Measurements from ENCODE around the gene PTPRN2. TPM values are rescaled to one million over a fixed set of nuclear protein-coding genes. Genes with fewer than 3 reads are reported as not detected.

The PTPRN2 gene
- polyA plus RNA-seq, 4 donors: 7.3 to 11.4 (median 8.0) TPM

- DNase-seq (ENCODE audit: low read depth in 4 of 4, low spot score in 2 of 4): no peak
Observed at GRCh38 chr7:157757776-157758467, 829.7 kb downstream of the PTPRN2 start.

GRCh38 chr7:157757211-157757610, 830.4 kb downstream of the PTPRN2 start:
- no peak for DNase-seq (ENCODE audit: low read depth in 4 of 4, low spot score in 2 of 4)

- DNase-seq (ENCODE audit: low read depth in 4 of 4, low spot score in 2 of 4): no peak
Observed at GRCh38 chr7:157755741-157756140, 831.9 kb downstream of the PTPRN2 start.

- no peak for DNase-seq (ENCODE audit: low read depth in 4 of 4, low spot score in 2 of 4)
Observed at GRCh38 chr7:157754416-157754790, 833.2 kb downstream of the PTPRN2 start.

GRCh38 chr7:157753713-157754415, 833.8 kb downstream of the PTPRN2 start:
- no peak for DNase-seq (ENCODE audit: low read depth in 4 of 4, low spot score in 2 of 4)

GRCh38 chr7:157752832-157753291, 834.8 kb downstream of the PTPRN2 start:
- DNase-seq (ENCODE audit: low read depth in 4 of 4, low spot score in 2 of 4): no peak

GRCh38 chr7:157751951-157752673, 835.5 kb downstream of the PTPRN2 start:
- DNase-seq (ENCODE audit: low read depth in 4 of 4, low spot score in 2 of 4): no peak

GRCh38 chr7:157751406-157751805, 836.2 kb downstream of the PTPRN2 start:
- DNase-seq (ENCODE audit: low read depth in 4 of 4, low spot score in 2 of 4): no peak

- no peak for DNase-seq (ENCODE audit: low read depth in 4 of 4, low spot score in 2 of 4)
Observed at GRCh38 chr7:157750291-157750690, 837.3 kb downstream of the PTPRN2 start.

- DNase-seq (ENCODE audit: low read depth in 4 of 4, low spot score in 2 of 4): no peak
Observed at GRCh38 chr7:157745721-157746709, 841.6 kb downstream of the PTPRN2 start.

- no peak for DNase-seq (ENCODE audit: low read depth in 4 of 4, low spot score in 2 of 4)
Observed at GRCh38 chr7:157744786-157745601, 842.6 kb downstream of the PTPRN2 start.

- DNase-seq (ENCODE audit: low read depth in 4 of 4, low spot score in 2 of 4): no peak
Observed at GRCh38 chr7:157743781-157744525, 843.7 kb downstream of the PTPRN2 start.

- DNase-seq (ENCODE audit: low read depth in 4 of 4, low spot score in 2 of 4): no peak
Observed at GRCh38 chr7:157740251-157740798, 847.3 kb downstream of the PTPRN2 start.

GRCh38 chr7:157739650-157740049, 848.0 kb downstream of the PTPRN2 start:
- no peak for DNase-seq (ENCODE audit: low read depth in 4 of 4, low spot score in 2 of 4)

- no peak for DNase-seq (ENCODE audit: low read depth in 4 of 4, low spot score in 2 of 4)
Observed at GRCh38 chr7:157739031-157739430, 848.6 kb downstream of the PTPRN2 start.

- no peak for DNase-seq (ENCODE audit: low read depth in 4 of 4, low spot score in 2 of 4)
Observed at GRCh38 chr7:157738066-157738460, 849.6 kb downstream of the PTPRN2 start.

GRCh38 chr7:157737151-157738065, 850.2 kb downstream of the PTPRN2 start:
- DNase-seq (ENCODE audit: low read depth in 4 of 4, low spot score in 2 of 4): no peak

Data from left renal cortex interstitium (tissue), 4 donors.